Fibroblast of mammary gland (primary cell): Measurements from ENCODE around the gene RSRC1.

ENCODE experiments used
- DNase-seq: peaks from one replicate; pipeline ENCODE4 v3.0.0-alpha.2; 2010; ENCODE audit warnings: low read depth
- H3K4me3 ChIP-seq: 2 replicates; pipeline ENCODE4 v1.5.1; 2011; ENCODE audit warnings: low read depth, mild to moderate bottlenecking, low read length, moderate library complexity; ENCODE audit not compliant: control insufficient read depth
- CTCF ChIP-seq: conservative IDR thresholded peaks from 2 replicates; pipeline ENCODE4 v1.5.1; 2011; ENCODE audit warnings: low read depth, low read length, inconsistent platforms; ENCODE audit not compliant: control insufficient read depth, insufficient read depth

Gene RSRC1

DNA sequence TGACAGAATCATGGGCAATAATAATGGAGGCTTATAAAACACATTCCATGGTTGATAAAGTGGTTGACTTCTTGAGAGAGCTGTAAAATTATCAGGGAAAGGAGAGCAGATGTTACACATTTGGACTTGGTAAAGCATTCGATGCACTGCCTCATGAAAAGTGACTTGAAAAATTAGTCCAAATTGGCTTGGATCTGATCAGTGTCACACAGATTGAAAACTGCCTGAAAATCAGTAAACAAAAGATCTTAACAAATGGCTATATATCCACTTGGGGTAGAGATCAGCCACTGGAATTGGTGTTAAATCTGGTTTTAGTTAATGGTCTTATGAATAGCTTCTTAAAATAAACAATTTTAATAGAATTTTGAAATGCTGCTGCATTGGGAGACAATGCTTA is 24.0 kb upstream of the RSRC1 start:
- H3K4me3 ChIP-seq: no peak overlapping the region
- DNase-seq: no peak
- TF ChIP-seq CTCF: no peak

- TF ChIP-seq CTCF: no peak
- no peak overlapping the region for H3K4me3 ChIP-seq
- no peak for DNase-seq
These were observed 23.5 kb upstream of the RSRC1 start for GRCh38 chr3:158086361-158086760.

GRCh38 chr3:158086776-158087175 is 23.1 kb upstream of the RSRC1 start:
- peak; percentile 20 for DNase-seq
- no peak overlapping the region for H3K4me3 ChIP-seq
- no peak for TF ChIP-seq CTCF

DNA sequence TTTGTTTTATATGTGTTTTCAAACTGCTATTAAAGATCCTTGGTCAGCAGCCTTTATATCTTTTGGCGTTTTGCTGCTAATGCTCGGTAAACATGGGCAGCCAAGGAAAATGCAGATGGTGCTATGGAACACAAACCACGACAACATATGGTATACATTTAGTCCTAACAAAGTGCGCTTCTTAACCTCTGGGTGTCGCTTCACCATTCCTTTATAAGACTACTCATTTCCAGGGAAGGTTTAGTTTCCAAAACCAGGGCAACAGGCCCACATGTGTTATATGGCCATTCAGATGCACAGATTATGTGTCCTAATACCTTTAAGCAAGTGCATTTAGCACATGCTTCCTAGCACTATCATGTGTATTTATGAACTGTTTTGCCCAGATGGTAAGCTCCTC is 18.4 kb upstream of the RSRC1 start:
- peak; percentile 57 for DNase-seq
- H3K4me3 ChIP-seq: no peak overlapping the region
- TF ChIP-seq CTCF: peak; percentile 28

- no peak for TF ChIP-seq CTCF
- no peak overlapping the region for H3K4me3 ChIP-seq
- no peak for DNase-seq
These were observed 16.4 kb upstream of the RSRC1 start for GRCh38 chr3:158093526-158093925.

- no peak overlapping the region for H3K4me3 ChIP-seq
- TF ChIP-seq CTCF: no peak
These were observed 15.4 kb upstream of the RSRC1 start for GRCh38 chr3:158094235-158095110.

More at GRCh38 chr3:158094235-158095110, 15.4 kb upstream of the RSRC1 start:
- DNase-seq: no peak
